B cell (primary cell): ENCODE data around the gene FAM120B. TPM values are rescaled to one million over a fixed set of nuclear protein-coding genes. Genes with fewer than 3 reads are reported as not detected.

Source experiments
- ATAC-seq: fragments of 200-7000 bp; cut with Tn5 transposase; one replicate; pipeline ENCODE4 v1.10.0; 2021; ENCODE audit warnings: low read depth, mild to moderate bottlenecking, moderate number of reproducible peaks, moderate library complexity
- CTCF ChIA-PET: fragments of 350-600 bp; sonication (Branson Sonifier 250); formaldehyde crosslinking; loops from one replicate; lab custom pipeline; 2021; ENCODE audit warnings: antibody characterized with exemption, inconsistent platforms; lab: Charles Lee
- POLR2A ChIA-PET: fragments of 350-600 bp; sonication (Branson Sonifier 250); formaldehyde crosslinking; loops from one replicate; lab custom pipeline; 2021; ENCODE audit warnings: antibody characterized with exemption; lab: Charles Lee
- DNase-seq: peaks from one replicate; pipeline ENCODE4 v3.0.0; 2013
- H2AFZ ChIP-seq: 2 replicates; pipeline ENCODE4 v1.6.1; 2012; ENCODE audit warnings: mild to moderate bottlenecking, low read depth, low read length; ENCODE audit not compliant: insufficient read depth, poor library complexity, severe bottlenecking
- H3K27ac ChIP-seq, 2 donors: 1 replicate in 1 of 2; 2 replicates in 1 of 2; pipeline ENCODE4 v1.5.1; 2012 to 2013; ENCODE audit warnings: low read length in 2 of 2, mild to moderate bottlenecking in 2 of 2, moderate library complexity in 1 of 2
- H3K27me3 ChIP-seq, 4 experiments: fragments of 200-600 bp in 1 of 4; sonication (generic) in 1 of 4; replicated peaks in 1 of 4; 1 replicate in 2 of 4; 2 replicates in 2 of 4; pipeline versions ENCODE4 v1.6.1 to v1.7.0; 2013 to 2016; ENCODE audit warnings: low read length in 3 of 4, mild to moderate bottlenecking in 2 of 4, mixed read lengths in 1 of 4, moderate library complexity in 1 of 4; ENCODE audit not compliant: insufficient read depth in 4 of 4, control insufficient read depth in 3 of 4; ENCODE audit errors: control extremely low read depth in 1 of 4
- H3K36me3 ChIP-seq, 2 experiments: replicated peaks in 1 of 2; 1 replicate in 1 of 2; 2 replicates in 1 of 2; pipeline versions ENCODE4 v1.6.1 to v1.7.1; 2013; ENCODE audit warnings: low read length in 1 of 2; ENCODE audit not compliant: insufficient read depth in 2 of 2, control insufficient read depth in 1 of 2; ENCODE audit errors: control extremely low read depth in 1 of 2, extremely low read depth in 1 of 2
- H3K4me1 ChIP-seq, 2 donors: fragments of 200-600 bp in 1 of 2; sonication (generic) in 1 of 2; 1 replicate in 1 of 2; 2 replicates in 1 of 2; pipeline versions ENCODE4 v1.5.1 to v1.6.1; 2013 to 2017; ENCODE audit warnings: low read length in 2 of 2; ENCODE audit not compliant: control insufficient read depth in 2 of 2, insufficient read depth in 2 of 2
- H3K4me2 ChIP-seq: replicated peaks from 2 replicates; pipeline ENCODE3; 2012; ENCODE audit warnings: mild to moderate bottlenecking, low read depth, low read length; ENCODE audit not compliant: poor library complexity, severe bottlenecking
- H3K4me3 ChIP-seq, 5 experiments: fragments of 200-600 bp in 1 of 5; sonication (generic) in 1 of 5; 1 replicate in 3 of 5; 2 replicates in 2 of 5; pipeline versions ENCODE4 v1.5.1 to v1.7.0; 2011 to 2016; ENCODE audit warnings: low read length in 4 of 5, mild to moderate bottlenecking in 4 of 5, low read depth in 2 of 5, control low read depth in 1 of 5, moderate library complexity in 1 of 5; ENCODE audit not compliant: insufficient read depth in 1 of 5; ENCODE audit errors: control extremely low read depth in 1 of 5, extremely low read depth in 1 of 5
- H3K79me2 ChIP-seq: fragments of 200-600 bp; sonication (generic); one replicate; pipeline ENCODE4 v1.6.0; 2016; ENCODE audit warnings: low read length; ENCODE audit not compliant: control insufficient read depth, insufficient read depth
- H3K9ac ChIP-seq: fragments of 200-600 bp; sonication (generic); 2 replicates; pipeline ENCODE4 v1.6.1; 2017; ENCODE audit warnings: mild to moderate bottlenecking, low read length, moderate library complexity
- H3K9me3 ChIP-seq, 3 donors: one replicate each; pipeline versions ENCODE4 v1.6.1 to v1.7.1; 2013; ENCODE audit warnings: low read length in 2 of 3; ENCODE audit not compliant: control insufficient read depth in 2 of 3, insufficient read depth in 1 of 3; ENCODE audit errors: control extremely low read depth in 1 of 3
- H4K20me1 ChIP-seq: 2 replicates; pipeline ENCODE4 v1.6.0; 2012; ENCODE audit warnings: mild to moderate bottlenecking, low read length; ENCODE audit not compliant: insufficient read depth, control insufficient read depth, poor library complexity, severe bottlenecking
- H3K27ac Mint-ChIP-seq: one replicate; pipeline ENCODE4 v1.8.0; 2021; ENCODE audit warnings: mixed read lengths
- H3K27me3 Mint-ChIP-seq: one replicate; pipeline ENCODE4 v1.8.0; 2021; ENCODE audit warnings: mixed read lengths
- H3K4me1 Mint-ChIP-seq: one replicate; pipeline ENCODE4 v1.8.0; 2021; ENCODE audit warnings: mixed read lengths
- H3K4me3 Mint-ChIP-seq: one replicate; pipeline ENCODE4 v1.8.0; 2021; ENCODE audit warnings: mixed read lengths
- H3K9me3 Mint-ChIP-seq: one replicate; pipeline ENCODE4 v1.8.0; 2022; ENCODE audit warnings: mixed read lengths; ENCODE audit not compliant: insufficient read depth
- EZH2 ChIP-seq: IDR thresholded peaks from 2 replicates; pipeline ENCODE4 v1.6.1; 2012; ENCODE audit warnings: borderline replicate concordance, low read depth, mild to moderate bottlenecking, moderate library complexity, low read length; ENCODE audit not compliant: insufficient read depth, poor library complexity, severe bottlenecking
- WGBS: methylation state at CpG from one replicate; pipeline ENCODE4 v1.1.5; 2013; ENCODE audit warnings: missing lambda C conversion rate; ENCODE audit not compliant: insufficient coverage; 5-methylcytosine and 5-hydroxymethylcytosine counted together
- intact Hi-C: fragments of 100-400 bp; cut with micrococcal nuclease; formaldehyde crosslinking; loops from one replicate; pipeline ENCODE4 v1.10.0; 2022
- polyA plus RNA-seq: library from polyadenylated mRNA; depleted of rRNA; stranded (reverse); fragments of >200 nt; gene quantifications from 2 replicates; pipeline ENCODE4 v1.2.3, GENCODE V29; 2012
- total RNA-seq, 2 donors: library from RNA; stranded (reverse); fragments of 120-200 nt in 1 of 2; gene quantifications; 1 replicate in 1 of 2; 2 replicates in 1 of 2; pipeline versions ENCODE4 v1.2.3 to v1.2.4, GENCODE V29; 2013 to 2022
- TF ChIP-seq, protein P1 (sequence below): fragments of 200-600 bp; IDR thresholded peaks from one replicate; pipeline ENCODE4 v1.8.0; 2022; ENCODE audit warnings: antibody characterized with exemption, mild to moderate bottlenecking

FAM120B gene
- total and polyA plus RNA-seq, 2 donors (not counting 1 experiment from before 2014, with no cell fraction given): 12.5 to 51.7 TPM

DNA sequence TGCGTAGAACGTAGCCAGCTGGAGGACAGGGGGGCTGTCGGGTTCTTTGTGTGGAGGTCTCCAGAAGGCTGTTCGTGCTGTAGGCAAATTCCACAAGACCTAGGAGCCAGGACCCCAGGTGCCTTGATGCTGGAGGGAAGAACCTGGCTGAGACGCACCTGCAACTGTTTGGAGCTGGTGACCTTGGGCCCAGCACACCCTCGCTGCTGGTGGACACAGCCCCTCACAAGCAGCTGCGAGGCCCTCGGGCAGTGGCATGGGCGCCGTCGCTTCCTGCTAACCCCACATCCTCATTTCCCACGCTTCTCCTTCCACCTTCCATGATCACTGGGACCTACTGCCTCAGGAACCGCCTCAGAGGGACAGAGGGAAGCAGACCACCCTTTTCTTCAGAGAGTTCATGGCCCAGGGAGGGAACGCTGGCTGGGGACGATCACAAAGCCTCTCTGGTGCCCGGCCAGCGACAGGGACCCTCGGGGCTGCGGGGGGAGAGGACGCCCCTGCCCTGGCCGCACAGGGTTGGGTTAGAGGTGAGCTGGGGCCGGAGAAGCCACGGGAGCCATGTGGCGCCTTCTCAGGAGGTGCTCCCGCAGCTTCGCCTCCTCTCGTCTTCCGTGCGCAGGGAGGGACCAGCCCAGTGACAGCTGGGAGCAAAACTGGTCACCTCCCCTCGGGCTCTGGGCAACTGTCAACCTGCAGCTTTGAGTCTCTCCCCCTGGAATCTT is 34.1 kb upstream of the FAM120B start:
- Histone ChIP-seq H3K27ac (peak overlapping the region; percentile 57 to 66), H3K9me3 (peaks cover 0 to 28% (median 0%) of the 10 kb centered on the region in 3 donors), H2AFZ (peak overlapping the region; percentile 71), H3K9ac (peak overlapping the region; percentile 67), H3K4me3 (peak overlapping the region; percentile 1 to 64 (median 60)), H3K79me2 (no peaks in the 10 kb centered on the region), H3K36me3 (no peaks in the 10 kb centered on the region), H4K20me1 (no peaks in the 10 kb centered on the region), H3K4me1 (peaks cover 12 to 20% of the 10 kb centered on the region in 2 donors), H3K4me2 (peak overlapping the region; percentile 75), H3K27me3 (no peaks in the 10 kb centered on the region)
- H3K27me3 Mint-ChIP-seq: no peaks in the 10 kb centered on the region
- TF ChIP-seq EZH2: no peak
- TF ChIP-seq, protein P1, sequence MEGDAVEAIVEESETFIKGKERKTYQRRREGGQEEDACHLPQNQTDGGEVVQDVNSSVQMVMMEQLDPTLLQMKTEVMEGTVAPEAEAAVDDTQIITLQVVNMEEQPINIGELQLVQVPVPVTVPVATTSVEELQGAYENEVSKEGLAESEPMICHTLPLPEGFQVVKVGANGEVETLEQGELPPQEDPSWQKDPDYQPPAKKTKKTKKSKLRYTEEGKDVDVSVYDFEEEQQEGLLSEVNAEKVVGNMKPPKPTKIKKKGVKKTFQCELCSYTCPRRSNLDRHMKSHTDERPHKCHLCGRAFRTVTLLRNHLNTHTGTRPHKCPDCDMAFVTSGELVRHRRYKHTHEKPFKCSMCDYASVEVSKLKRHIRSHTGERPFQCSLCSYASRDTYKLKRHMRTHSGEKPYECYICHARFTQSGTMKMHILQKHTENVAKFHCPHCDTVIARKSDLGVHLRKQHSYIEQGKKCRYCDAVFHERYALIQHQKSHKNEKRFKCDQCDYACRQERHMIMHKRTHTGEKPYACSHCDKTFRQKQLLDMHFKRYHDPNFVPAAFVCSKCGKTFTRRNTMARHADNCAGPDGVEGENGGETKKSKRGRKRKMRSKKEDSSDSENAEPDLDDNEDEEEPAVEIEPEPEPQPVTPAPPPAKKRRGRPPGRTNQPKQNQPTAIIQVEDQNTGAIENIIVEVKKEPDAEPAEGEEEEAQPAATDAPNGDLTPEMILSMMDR: no peak
- peaks cover 22% of the 10 kb centered on the region for H3K4me1 Mint-ChIP-seq
- no peak for DNase-seq
- H3K4me3 Mint-ChIP-seq: peak overlapping the region; percentile 93
- peak overlapping the region; percentile 86 for H3K27ac Mint-ChIP-seq
- intact Hi-C loops: loop anchor here (1.0 kb wide), 1 partner anchor 34 kb away; the partner anchor contains the start of gene FAM120B
- no peak for ATAC-seq
- H3K9me3 Mint-ChIP-seq: no peaks in the 10 kb centered on the region
- ChIA-PET CTCF (interaction anchor here (1.0 kb wide), 1 partner anchor 156 kb away, joined by 3 read pairs; no protein-coding TSS in a partner anchor), POLR2A (interaction anchor here (1.0 to 1.1 kb wide), 2 partner anchors 7 to 18 kb away, joined by 3 read pairs; partner anchors contain the start of gene DLL1)
- 76% methylated on average over 27 of the region's 30 CpGs for WGBS

DNA sequence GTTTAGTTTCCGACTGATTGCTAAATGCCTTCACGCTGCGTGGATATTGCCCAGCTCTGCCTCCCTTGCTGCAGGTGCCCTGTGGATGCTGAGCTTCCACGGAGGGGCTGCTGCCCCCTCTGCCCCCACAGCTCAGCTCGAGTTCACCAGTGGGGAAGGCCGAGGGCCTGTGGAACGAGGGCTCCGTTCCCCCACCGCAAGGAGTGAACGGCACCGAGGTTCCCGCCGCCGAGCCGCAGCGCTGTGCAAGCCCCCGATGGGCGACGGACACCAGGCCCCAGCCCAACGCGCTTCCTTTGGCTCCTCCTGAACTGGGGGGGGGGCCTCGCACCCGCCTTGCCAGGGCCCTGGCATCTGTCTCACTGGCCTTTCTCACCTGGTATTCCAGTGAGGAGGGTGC is 33.4 kb upstream of the FAM120B start:
- peak overlapping the region; percentile 93 for H3K4me3 Mint-ChIP-seq
- no peak for DNase-seq
- Histone ChIP-seq H3K9me3 (peaks cover 0 to 28% (median 0%) of the 10 kb centered on the region in 3 donors), H3K79me2 (no peaks in the 10 kb centered on the region), H3K27me3 (no peaks in the 10 kb centered on the region), H3K36me3 (no peaks in the 10 kb centered on the region), H2AFZ (no peak overlapping the region), H3K4me2 (no peak overlapping the region), H4K20me1 (no peaks in the 10 kb centered on the region), H3K27ac (no peak overlapping the region), H3K4me3 (no peak overlapping the region), H3K4me1 (peaks cover 13 to 21% of the 10 kb centered on the region in 2 donors), H3K9ac (no peak overlapping the region)
- TF ChIP-seq, protein P1: no peak
- no peak for TF ChIP-seq EZH2
- intact Hi-C loops: no loop called here
- no peak overlapping the region for H3K27ac Mint-ChIP-seq
- H3K27me3 Mint-ChIP-seq: no peaks in the 10 kb centered on the region
- CTCF ChIA-PET: no interaction called here
- H3K9me3 Mint-ChIP-seq: no peaks in the 10 kb centered on the region
- peaks cover 23% of the 10 kb centered on the region for H3K4me1 Mint-ChIP-seq
- ATAC-seq: no peak
- POLR2A ChIA-PET: no interaction called here
- 97% methylated on average over 23 of the region's 23 CpGs for WGBS
